WERI-Rb-1 (cell line): ENCODE data around the gene GLUD1.
A peak's percentile ranks its signal among the peaks of the same experiment; 100 is the strongest.
"Not testable (repeated sequence)": the region's sequence is repeated elsewhere in the genome, so short reads cannot be mapped to it uniquely, and the experiment has no call there.

Experiments used
- DNase-seq: peaks from one replicate; pipeline ENCODE4 v3.0.0-alpha.2; 2020
- H3K27ac ChIP-seq: fragments of 250-450 bp; sonication (Bioruptor Pico); 2 replicates; pipeline ENCODE4 v1.5.1; 2020; ENCODE audit warnings: mild to moderate bottlenecking, moderate library complexity
- H3K27me3 ChIP-seq: fragments of 250-450 bp; sonication (Bioruptor Pico); 2 replicates; pipeline ENCODE4 v1.5.1; 2021; ENCODE audit warnings: mild to moderate bottlenecking, low read depth, moderate library complexity; ENCODE audit not compliant: insufficient read depth, severe bottlenecking
- H3K36me3 ChIP-seq: fragments of 250-450 bp; sonication (Bioruptor Pico); 2 replicates; pipeline ENCODE4 v1.5.1; 2020; ENCODE audit warnings: mild to moderate bottlenecking, moderate library complexity
- H3K4me3 ChIP-seq: 2 replicates; pipeline ENCODE4 v1.5.1; 2011; ENCODE audit warnings: low read depth, mild to moderate bottlenecking, control low read depth, low read length
- H3K9me3 ChIP-seq: fragments of 250-450 bp; sonication (Bioruptor Pico); 2 replicates; pipeline ENCODE4 v1.5.1; 2021; ENCODE audit warnings: mild to moderate bottlenecking, moderate library complexity; ENCODE audit not compliant: severe bottlenecking
- TF ChIP-seq, protein P1 (sequence below): IDR thresholded peaks from 2 replicates; pipeline ENCODE4 v1.5.1; 2011; ENCODE audit warnings: low read depth, mild to moderate bottlenecking, control low read depth, inconsistent platforms, low read length

The GLUD1 gene

GRCh38 chr10:87094373-87095235, at the start of gene GLUD1, which contains the start of gene SHLD2:
GLUD1 (minus strand) TSS chr10:87094843; CDS start chr10:87094769, 74 bp downstream.
SHLD2 (plus strand) TSS chr10:87095206; CDS start chr10:87151355, 56,149 bp downstream.
- DNase-seq, result peak; percentile 96
- Histone ChIP-seq H3K27ac (peak within 1 kb of the TSS; percentile 93), H3K9me3 (no peaks in the 10 kb centered on the region), H3K36me3 (peaks cover 16% of the 10 kb centered on the region), H3K27me3 (no peaks in the 10 kb centered on the region), H3K4me3 (peak within 1 kb of the TSS; percentile 91)
- TF ChIP-seq, protein P1, sequence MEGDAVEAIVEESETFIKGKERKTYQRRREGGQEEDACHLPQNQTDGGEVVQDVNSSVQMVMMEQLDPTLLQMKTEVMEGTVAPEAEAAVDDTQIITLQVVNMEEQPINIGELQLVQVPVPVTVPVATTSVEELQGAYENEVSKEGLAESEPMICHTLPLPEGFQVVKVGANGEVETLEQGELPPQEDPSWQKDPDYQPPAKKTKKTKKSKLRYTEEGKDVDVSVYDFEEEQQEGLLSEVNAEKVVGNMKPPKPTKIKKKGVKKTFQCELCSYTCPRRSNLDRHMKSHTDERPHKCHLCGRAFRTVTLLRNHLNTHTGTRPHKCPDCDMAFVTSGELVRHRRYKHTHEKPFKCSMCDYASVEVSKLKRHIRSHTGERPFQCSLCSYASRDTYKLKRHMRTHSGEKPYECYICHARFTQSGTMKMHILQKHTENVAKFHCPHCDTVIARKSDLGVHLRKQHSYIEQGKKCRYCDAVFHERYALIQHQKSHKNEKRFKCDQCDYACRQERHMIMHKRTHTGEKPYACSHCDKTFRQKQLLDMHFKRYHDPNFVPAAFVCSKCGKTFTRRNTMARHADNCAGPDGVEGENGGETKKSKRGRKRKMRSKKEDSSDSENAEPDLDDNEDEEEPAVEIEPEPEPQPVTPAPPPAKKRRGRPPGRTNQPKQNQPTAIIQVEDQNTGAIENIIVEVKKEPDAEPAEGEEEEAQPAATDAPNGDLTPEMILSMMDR, result no peak

DNA sequence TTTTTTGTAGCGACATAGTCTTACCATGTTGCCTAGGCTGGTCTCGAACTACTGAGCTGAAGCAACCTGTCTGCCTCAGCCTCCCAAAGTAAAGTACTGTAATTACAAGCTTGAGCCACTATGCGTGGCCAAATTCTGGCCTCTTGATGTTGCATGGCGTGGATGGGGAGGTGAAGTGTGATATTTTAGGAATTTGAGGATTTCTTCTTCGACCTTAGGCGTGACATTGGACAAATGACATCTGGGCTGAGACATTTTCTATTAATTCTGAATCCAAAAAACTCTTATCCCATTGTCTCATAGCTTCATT, 48.4 kb upstream of the GLUD1 start:
- not testable (repeated sequence) for DNase-seq, H3K36me3 ChIP-seq, H3K9me3 ChIP-seq, H3K4me3 ChIP-seq, H3K27ac ChIP-seq, H3K27me3 ChIP-seq

DNA sequence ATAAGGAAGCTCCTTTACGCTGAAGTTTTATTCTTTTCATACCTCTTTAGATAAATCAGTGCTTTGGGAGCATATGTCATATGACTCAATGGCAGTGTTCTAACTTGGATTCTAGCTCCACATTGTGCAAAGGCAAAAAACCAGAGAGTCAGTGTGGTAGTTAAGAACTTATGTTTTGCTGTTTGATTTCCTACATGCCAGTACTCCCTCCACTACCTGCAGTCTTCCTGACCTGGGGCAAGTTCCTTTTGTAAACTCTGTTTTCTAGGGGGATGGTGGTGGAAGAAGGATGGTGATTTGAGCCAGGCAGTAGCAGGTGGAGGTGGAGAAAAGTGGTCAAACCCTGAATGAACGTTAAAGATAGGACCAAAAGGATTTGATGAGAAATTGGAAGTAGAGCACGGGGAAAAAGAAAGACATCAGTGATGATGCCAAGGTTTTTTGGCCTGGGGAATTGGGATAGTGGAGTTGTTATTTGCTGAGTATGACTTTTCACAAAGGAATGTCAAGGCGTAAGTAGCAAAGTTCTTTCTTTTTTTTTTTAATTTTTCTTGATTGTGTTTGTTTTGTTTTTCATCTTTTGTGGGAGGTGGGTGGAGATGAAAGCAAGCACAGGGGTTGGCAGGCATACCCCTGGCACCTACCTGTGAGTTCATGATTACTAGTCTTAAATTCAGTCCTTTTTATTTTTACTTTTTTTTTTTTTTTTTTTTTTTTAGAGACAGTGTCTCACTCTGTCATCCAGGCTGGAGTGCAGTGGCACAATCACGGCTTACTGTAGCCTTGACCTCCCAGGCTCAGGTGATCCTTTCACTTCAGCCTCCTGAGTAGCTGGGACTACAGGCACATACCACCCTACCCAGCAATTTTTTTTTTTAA, 47.8 kb upstream of the GLUD1 start:
- not testable (repeated sequence) for H3K4me3 ChIP-seq, DNase-seq, H3K27ac ChIP-seq

DNA sequence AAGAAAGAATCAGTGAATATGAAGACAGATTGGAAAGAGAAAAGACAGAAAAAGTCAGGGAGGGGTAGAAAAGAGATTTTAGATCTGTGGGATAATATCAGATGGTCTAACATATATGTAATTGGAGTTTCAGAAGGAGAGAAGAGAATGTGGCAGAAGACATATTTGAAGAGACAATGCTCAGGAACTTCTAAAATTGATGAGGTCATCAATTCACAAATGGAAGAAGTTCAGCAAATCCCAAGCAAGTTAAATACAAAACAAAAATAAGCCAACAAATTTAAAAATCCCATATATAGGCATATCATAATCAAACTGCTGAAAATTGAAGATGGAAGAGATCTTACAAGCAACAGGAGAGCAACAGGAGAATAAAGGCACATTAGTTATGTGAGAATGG, 42.8 kb upstream of the GLUD1 start:
- not testable (repeated sequence) for H3K27ac ChIP-seq, H3K9me3 ChIP-seq, H3K36me3 ChIP-seq, DNase-seq, H3K4me3 ChIP-seq, H3K27me3 ChIP-seq

More for the DNA sequence above, 47.8 kb upstream of the GLUD1 start:
- not testable (repeated sequence) for H3K36me3 ChIP-seq, H3K9me3 ChIP-seq, H3K27me3 ChIP-seq

DNA sequence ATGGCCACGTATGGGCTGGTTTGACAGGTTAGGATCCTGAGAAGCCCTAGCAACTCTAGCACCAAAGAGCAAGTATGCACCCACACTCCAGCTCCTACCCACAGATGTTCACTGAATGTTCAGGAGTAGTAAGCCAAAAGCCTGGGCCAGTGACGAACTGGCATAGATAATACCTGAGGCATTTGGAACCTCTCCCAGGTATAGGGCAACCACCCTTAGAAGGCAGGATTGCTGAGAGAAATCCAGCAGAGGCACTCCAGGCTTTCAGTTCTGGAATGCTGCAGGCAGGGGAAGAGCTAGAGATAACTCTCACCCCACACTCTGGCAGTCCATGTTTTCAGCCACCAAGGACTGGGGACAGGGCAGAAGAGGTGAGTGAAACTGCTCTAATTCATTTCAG, 39.8 kb upstream of the GLUD1 start:
- not testable (repeated sequence) for DNase-seq, H3K36me3 ChIP-seq, H3K27me3 ChIP-seq, H3K9me3 ChIP-seq, H3K4me3 ChIP-seq, H3K27ac ChIP-seq

DNA sequence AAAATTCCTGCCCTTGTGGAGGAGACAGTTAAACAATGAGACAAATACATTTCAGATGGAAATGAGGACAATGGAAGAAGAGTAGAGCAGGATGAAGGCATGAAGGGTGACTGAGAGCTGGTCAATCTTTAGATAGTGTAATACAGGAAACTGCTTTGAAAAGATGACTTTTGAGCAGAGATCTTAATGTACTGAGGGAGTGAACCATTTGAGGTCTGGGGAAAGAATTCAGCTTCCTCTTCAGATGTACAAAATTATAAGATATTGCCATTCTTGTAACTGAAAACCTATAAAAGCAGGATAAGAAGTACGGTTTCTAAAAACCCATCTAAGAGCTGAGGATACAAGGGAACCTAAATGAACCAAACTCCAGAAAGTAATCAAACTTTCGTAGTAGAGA, 39.3 kb upstream of the GLUD1 start:
- not testable (repeated sequence) for H3K36me3 ChIP-seq, H3K27ac ChIP-seq, H3K4me3 ChIP-seq, DNase-seq, H3K27me3 ChIP-seq, H3K9me3 ChIP-seq

DNA sequence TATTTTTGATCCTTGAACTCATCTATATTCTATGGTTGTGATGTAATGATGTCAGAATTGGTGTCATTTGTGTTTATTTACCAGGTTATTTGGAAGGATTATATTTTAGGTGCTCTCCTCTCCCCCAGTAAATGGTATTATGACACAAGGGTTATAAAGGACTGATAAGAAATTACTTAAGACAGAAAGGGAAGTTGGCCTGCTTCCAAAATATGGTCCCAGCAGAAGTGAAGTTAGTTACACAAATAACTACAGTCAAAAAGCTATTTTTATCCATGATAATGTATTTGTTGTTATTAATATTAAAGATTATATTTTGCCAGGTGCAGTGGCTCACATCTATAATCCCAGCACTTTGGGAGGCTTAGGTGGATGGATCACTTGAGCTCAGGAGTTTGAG, 37.5 kb upstream of the GLUD1 start:
- H3K36me3 ChIP-seq, H3K4me3 ChIP-seq, DNase-seq, H3K27me3 ChIP-seq, H3K9me3 ChIP-seq, H3K27ac ChIP-seq: not testable (repeated sequence)

DNA sequence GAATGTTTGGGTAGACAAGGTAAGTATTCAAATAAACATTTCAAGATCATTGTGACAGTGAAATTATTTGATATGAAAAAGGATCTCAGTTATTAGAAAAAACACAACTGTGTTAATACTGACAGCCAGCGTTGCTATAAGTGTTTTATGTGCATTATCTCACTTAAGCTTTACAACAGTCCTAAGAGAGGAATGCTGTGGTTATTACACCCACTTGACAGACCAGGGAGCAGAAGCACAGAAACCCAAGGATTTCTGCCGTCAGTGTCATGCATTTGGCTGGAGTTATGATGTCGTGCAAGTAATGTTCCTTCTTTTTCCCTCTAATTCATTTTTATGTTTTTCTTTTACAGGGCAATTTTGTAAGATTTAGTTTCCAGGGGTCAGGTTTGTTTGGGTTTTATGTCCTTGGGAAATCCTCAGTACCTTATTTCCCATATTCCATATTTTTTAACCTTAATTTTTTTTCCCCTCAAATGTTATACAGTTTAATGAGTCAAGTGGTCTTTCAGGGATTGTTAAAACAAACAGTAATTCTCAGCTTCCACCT, 33.0 kb upstream of the GLUD1 start:
- not testable (repeated sequence) for H3K4me3 ChIP-seq

DNA sequence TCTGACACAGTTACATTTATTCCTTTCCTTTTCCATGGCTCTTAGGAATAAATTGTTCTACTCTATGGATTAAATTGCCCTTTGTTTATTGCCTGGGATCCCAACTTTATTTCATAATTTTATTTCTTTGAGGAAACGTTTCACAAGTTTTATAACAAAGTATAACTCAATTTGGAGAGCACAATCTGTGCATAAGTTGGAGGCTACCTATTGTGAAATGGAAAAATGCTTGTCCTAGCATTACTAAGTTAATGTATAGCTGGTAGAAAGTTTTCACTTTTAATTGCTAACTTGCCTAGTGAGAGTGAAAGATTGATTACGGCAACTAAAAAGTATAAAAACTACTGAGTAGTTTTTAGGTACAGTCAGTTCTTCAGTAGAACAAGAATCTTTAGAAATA, 32.4 kb upstream of the GLUD1 start:
- not testable (repeated sequence) for H3K9me3 ChIP-seq, H3K27ac ChIP-seq, H3K4me3 ChIP-seq, H3K27me3 ChIP-seq, DNase-seq, H3K36me3 ChIP-seq

More for the DNA sequence above, 33.0 kb upstream of the GLUD1 start:
- H3K27ac ChIP-seq, H3K27me3 ChIP-seq, DNase-seq, H3K36me3 ChIP-seq, H3K9me3 ChIP-seq: not testable (repeated sequence)

DNA sequence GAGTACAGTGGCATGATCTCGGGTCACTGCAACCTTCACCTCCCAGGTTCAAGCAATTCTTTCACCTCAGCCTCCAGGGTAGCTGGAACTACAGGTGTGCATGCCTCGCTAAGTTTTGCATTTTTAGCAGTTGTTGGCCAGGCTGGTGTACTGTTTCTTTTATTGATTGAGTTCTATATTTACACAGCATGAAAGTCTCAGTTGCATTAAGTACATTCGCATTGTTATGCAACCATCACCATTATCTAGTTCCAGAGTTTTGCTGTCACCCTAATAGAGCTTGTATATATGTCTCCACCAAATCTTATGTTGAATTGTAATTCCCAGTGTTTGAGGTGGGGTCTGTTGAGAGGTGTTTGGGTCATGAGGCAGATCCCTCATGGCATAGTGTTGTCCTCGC, 28.7 kb upstream of the GLUD1 start:
- DNase-seq, H3K9me3 ChIP-seq, H3K27ac ChIP-seq, H3K36me3 ChIP-seq, H3K27me3 ChIP-seq, H3K4me3 ChIP-seq: not testable (repeated sequence)

GRCh38 chr10:87119029-87119428, 24.4 kb upstream of the GLUD1 start:
- H3K27me3 ChIP-seq, H3K27ac ChIP-seq, H3K36me3 ChIP-seq, DNase-seq, H3K9me3 ChIP-seq, H3K4me3 ChIP-seq: not testable (repeated sequence)

DNA sequence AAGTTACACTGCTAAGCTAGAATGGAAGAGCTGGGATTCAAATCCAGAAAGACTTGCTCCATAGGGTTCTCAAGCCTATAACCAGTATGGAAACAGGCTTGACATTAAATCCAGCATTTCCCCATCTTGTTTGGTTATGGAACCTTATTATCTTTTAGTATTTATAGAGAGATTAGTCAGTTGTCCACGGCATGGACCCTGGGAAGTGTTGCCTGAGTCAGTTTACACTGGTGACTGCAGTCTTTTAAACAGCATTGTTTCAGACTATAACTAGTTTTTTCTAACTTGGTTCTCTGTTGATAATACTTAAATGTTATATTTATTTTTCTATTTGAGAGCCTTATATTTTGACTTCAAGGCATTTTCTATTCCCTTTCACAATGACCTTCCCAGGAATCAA, 23.5 kb upstream of the GLUD1 start:
- not testable (repeated sequence) for H3K27ac ChIP-seq, H3K9me3 ChIP-seq, H3K27me3 ChIP-seq, H3K36me3 ChIP-seq, DNase-seq, H3K4me3 ChIP-seq
